K562 (cell line): Measurements from ENCODE around the gene RNF43. TPM values are rescaled to one million over a fixed set of nuclear protein-coding genes. Genes with fewer than 3 reads are reported as not detected.

ENCODE experiments used
- ATAC-seq: fragments of 200-7000 bp; cut with Tn5 transposase; 3 replicates; pipeline ENCODE4 v1.9.1; 2020; ENCODE audit warnings: moderate library complexity
- BruUV-seq: library from RNA; stranded (reverse); fragments of 400-500 nt; replicated peaks from 2 replicates; lab custom pipeline; 2021; lab: Mats Ljungman, UMichigan
- CTCF ChIA-PET: fragments of 300-600 bp; formaldehyde crosslinking; extraction: SDS; loops from one replicate; lab custom pipeline; 2021; ENCODE audit warnings: low intra/inter-chr PET ratio; lab: Yijun Ruan, JAX
- POLR2A ChIA-PET: fragments of 300-600, 350-650 bp; sonication (Branson Sonifier 250); formaldehyde crosslinking; extraction: SDS; loops from one replicate; lab custom pipeline; 2021; ENCODE audit warnings: antibody characterized with exemption, inconsistent platforms; lab: Yijun Ruan, JAX
- DNase-seq, 4 experiments: peaks; one replicate each; pipeline versions ENCODE4 v3.0.0 to v3.0.0-alpha.2; 2011 to 2018; ENCODE audit warnings: low spot score in 3 of 4, mixed read lengths in 3 of 4; ENCODE audit errors: extremely low read depth in 1 of 4
- FAIRE-seq: peaks from 2 replicates; lab custom pipeline; 2011; peaks lifted over from hg19 to GRCh38; lab: Jason Lieb, UNC
- H2AFZ ChIP-seq: 2 replicates; pipeline ENCODE4 v1.6.0; 2011; ENCODE audit warnings: low read depth, low read length, control low read depth, inconsistent platforms
- H3K27ac ChIP-seq: fragments of 200-600 bp; 3 replicates; pipeline ENCODE4 v1.8.0; 2011; ENCODE audit warnings: low read depth, mild to moderate bottlenecking, control low read depth, inconsistent platforms, low read length, moderate library complexity, mixed read lengths; ENCODE audit errors: extremely low read depth
- H3K27me3 ChIP-seq, 2 experiments: fragments of 300-600 bp in 1 of 2; 2 replicates in 1 of 2; 3 replicates in 1 of 2; pipeline versions ENCODE4 v1.6.0 to v1.8.0; 2011; ENCODE audit warnings: inconsistent platforms in 2 of 2, low read length in 2 of 2, mild to moderate bottlenecking in 1 of 2, mixed read lengths in 1 of 2, moderate library complexity in 1 of 2; ENCODE audit not compliant: control insufficient read depth in 2 of 2, insufficient read depth in 2 of 2
- H3K36me3 ChIP-seq: fragments of 300-600 bp; 3 replicates; pipeline ENCODE4 v1.8.0; 2011; ENCODE audit warnings: mild to moderate bottlenecking, low read length, inconsistent platforms; ENCODE audit not compliant: control insufficient read depth, insufficient read depth
- H3K4me1 ChIP-seq, 2 experiments: fragments of 200-600 bp in 1 of 2; replicated peaks in 1 of 2; 2 replicates in 1 of 2; 3 replicates in 1 of 2; pipeline versions ENCODE4 v1.5.1 to v1.8.0; 2011; ENCODE audit warnings: inconsistent platforms in 2 of 2, low read length in 2 of 2, mild to moderate bottlenecking in 1 of 2, mixed read lengths in 1 of 2, moderate library complexity in 1 of 2; ENCODE audit not compliant: control insufficient read depth in 2 of 2, insufficient read depth in 2 of 2
- H3K4me2 ChIP-seq: 2 replicates; pipeline ENCODE4 v1.6.1; 2011; ENCODE audit warnings: low read length, control low read depth, inconsistent platforms, mixed read lengths; ENCODE audit not compliant: insufficient read depth
- H3K4me3 ChIP-seq: fragments of 200-600 bp; sonication (generic), shearing (Covaris generic); 2 replicates; pipeline ENCODE4 v1.5.1; 2016; ENCODE audit warnings: control low read depth, inconsistent platforms
- H3K79me2 ChIP-seq: fragments of 200-600 bp; 3 replicates; pipeline ENCODE4 v1.8.0; 2011; ENCODE audit warnings: low read length, inconsistent platforms; ENCODE audit not compliant: control insufficient read depth, insufficient read depth
- H3K9ac ChIP-seq, 2 experiments: 2 replicates each; pipeline versions ENCODE4 v1.6.0 to v1.6.1; 2011; ENCODE audit warnings: low read depth in 2 of 2, low read length in 2 of 2, control low read depth in 1 of 2, inconsistent platforms in 1 of 2, mild to moderate bottlenecking in 1 of 2, mixed read lengths in 1 of 2; ENCODE audit not compliant: insufficient read depth in 1 of 2
- H3K9me1 ChIP-seq: one replicate; pipeline ENCODE4 v1.6.0; 2011; ENCODE audit warnings: inconsistent platforms, mild to moderate bottlenecking, low read length, moderate library complexity; ENCODE audit not compliant: control insufficient read depth, insufficient read depth
- H3K9me3 ChIP-seq: replicated peaks from 2 replicates; pipeline ENCODE4 v1.5.1; 2011; ENCODE audit warnings: low read depth, low read length, inconsistent platforms; ENCODE audit not compliant: control insufficient read depth, insufficient read depth
- H4K20me1 ChIP-seq: replicated peaks from 2 replicates; pipeline ENCODE4 v1.6.1; 2011; ENCODE audit warnings: low read length, inconsistent platforms, mixed read lengths; ENCODE audit not compliant: control insufficient read depth, insufficient read depth
- FOXK1 ChIP-seq: sonication (generic); formaldehyde crosslinking; IDR thresholded peaks from 2 replicates; pipeline ENCODE4 v1.8.0; 2022; ENCODE audit warnings: missing genetic modification reagents, mild to moderate bottlenecking, borderline replicate concordance
- MTA1 ChIP-seq: fragments of 450-650 bp; IDR thresholded peaks from 2 replicates; pipeline ENCODE4 v1.6.1; 2017; ENCODE audit warnings: borderline replicate concordance
- POLR2G ChIP-seq: fragments of 200-400 bp; formaldehyde crosslinking; IDR thresholded peaks from 2 replicates; pipeline ENCODE4 v1.6.1; 2017; ENCODE audit warnings: low read depth, mild to moderate bottlenecking, antibody characterized with exemption, low read length, moderate library complexity
- POLR3G ChIP-seq: IDR thresholded peaks from 2 replicates; pipeline ENCODE4 v1.6.1; 2011; ENCODE audit not compliant: insufficient read length, insufficient replicate concordance; ENCODE audit errors: extremely low read depth
- PRDM10 ChIP-seq: fragments of 450-650 bp; IDR thresholded peaks from 2 replicates; pipeline ENCODE4 v1.6.1; 2018; ENCODE audit not compliant: partially characterized antibody
- SAFB2 ChIP-seq: fragments of 200-400 bp; formaldehyde crosslinking; IDR thresholded peaks from 2 replicates; pipeline ENCODE4 v1.6.1; 2018; ENCODE audit warnings: borderline replicate concordance, low read length, low read depth, moderate library complexity; ENCODE audit not compliant: severe bottlenecking
- TRIM24 ChIP-seq, 2 experiments: fragments of 450-650 bp; IDR thresholded peaks; 2 replicates each; pipeline ENCODE4 v1.6.1; 2016
- TRIM28 ChIP-seq: fragments of 450-650 bp; IDR thresholded peaks from 2 replicates; pipeline ENCODE4 v1.6.1; 2017
- ZNF174 ChIP-seq: fragments of 250-450 bp; sonication (Bioruptor Pico); IDR thresholded peaks from 2 replicates; pipeline ENCODE4 v1.4.0; 2020; ENCODE audit warnings: mild to moderate bottlenecking
- ZNF316 ChIP-seq: fragments of 450-650 bp; IDR thresholded peaks from 2 replicates; pipeline ENCODE4 v1.6.1; 2016
- ZNF561 ChIP-seq: fragments of 450-650 bp; formaldehyde crosslinking; conservative IDR thresholded peaks from 2 replicates; pipeline ENCODE4 v1.4.0; 2020; ENCODE audit warnings: mild to moderate bottlenecking, moderate library complexity
- WGBS: fragments of 100-300 bp; shearing (Covaris generic); methylation state at CpG from one replicate; pipeline ENCODE4 v1.1.6; 2016; ENCODE audit warnings: low coverage, mixed read lengths; ENCODE audit not compliant: insufficient coverage; ENCODE audit errors: missing lambda C conversion rate; 5-methylcytosine and 5-hydroxymethylcytosine counted together
- in situ Hi-C: fragments of 300-500 bp; cut with MboI; formaldehyde crosslinking; loops from 4 replicates; pipeline ENCODE4 v1.15.0; 2018; ENCODE audit warnings: inconsistent platforms, mixed read lengths
- intact Hi-C: fragments of 100-400 bp; cut with micrococcal nuclease; formaldehyde crosslinking; loops from 2 replicates; pipeline ENCODE4 v1.14.2; 2022
- polyA plus RNA-seq, 8 experiments: library from polyadenylated mRNA; depleted of rRNA in 4 of 8; stranded (reverse) in 5 of 8; unstranded in 3 of 8; fragments of >200 nt; fragmentation: Nextera tagmentation in 2 of 8; fragmentation: Illumina TruSeq in 1 of 8; extraction: Ambion mirVana in 2 of 8; extraction: Trizol in 1 of 8; gene quantifications; 2 replicates each; pipeline versions ENCODE4 v1.2.1 to v1.2.3, GENCODE V29; 2011 to 2014; ENCODE audit warnings: inconsistent platforms in 1 of 8, missing spikeins in 1 of 8
- total RNA-seq, 7 experiments: library from RNA; depleted of rRNA in 6 of 7; stranded (reverse); fragments of >200 nt in 6 of 7; fragmentation: Illumina TruSeq in 2 of 7; extraction: Trizol in 2 of 7; gene quantifications; 2 replicates each; pipeline versions ENCODE4 v1.2.1 to v1.2.3, GENCODE V29; 2011 to 2021; ENCODE audit warnings: low replicate concordance in 1 of 7
- TF ChIP-seq, protein P1 (sequence below), 2 experiments: IDR thresholded peaks; 2 replicates each; pipeline ENCODE4 v1.6.1; 2011; ENCODE audit warnings: borderline replicate concordance in 1 of 2, control low read depth in 1 of 2, low read depth in 1 of 2, low read length in 1 of 2, mild to moderate bottlenecking in 1 of 2, mixed read lengths in 1 of 2, moderate library complexity in 1 of 2; ENCODE audit not compliant: insufficient read depth in 1 of 2, insufficient read length in 1 of 2, poor library complexity in 1 of 2, severe bottlenecking in 1 of 2; ENCODE audit errors: extremely low read depth in 1 of 2
- TF ChIP-seq, protein P2 (sequence below): fragments of 250-450 bp; sonication (Bioruptor Pico); IDR thresholded peaks from 2 replicates; pipeline ENCODE4 v1.4.0; 2020
- TF ChIP-seq, protein P3 (sequence below): fragments of 450-650 bp; IDR thresholded peaks from 2 replicates; pipeline ENCODE4 v1.7.1; 2018; ENCODE audit warnings: mild to moderate bottlenecking, low read depth; ENCODE audit not compliant: partially characterized antibody

RNF43 gene
- total and polyA plus RNA-seq, 9 of the 15 experiments (the other 6 are each of a cell fraction or from before 2014, with no cell fraction given) = 0.29 to 2.7 (median 1.4) TPM

DNA sequence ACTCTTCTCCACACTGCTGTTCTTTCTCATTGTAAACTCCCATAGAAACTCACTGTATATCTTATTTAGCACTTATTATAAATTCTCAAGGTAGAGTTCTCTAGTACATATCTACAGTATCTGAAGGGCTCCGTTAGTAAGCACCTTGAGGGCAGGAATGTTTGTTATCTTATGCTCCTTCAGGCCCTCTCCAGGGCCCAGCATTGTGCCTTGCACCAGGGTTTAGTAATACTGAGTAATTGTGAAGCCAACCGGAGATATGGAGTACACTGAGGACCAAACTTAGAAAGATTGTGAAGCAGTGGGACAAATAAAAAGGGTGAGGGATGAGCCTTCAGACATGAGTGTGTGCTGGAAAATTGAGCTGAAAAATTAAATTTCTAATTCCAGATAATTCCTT lies 26.4 kb downstream of the RNF43 start:
- no TSS peak for BruUV-seq
- Histone ChIP-seq H3K4me3 (no peak overlapping the region), H3K9ac (peak overlapping the region in 1 of 2 experiments; percentile 11; a peak in 2 of 4 replicates), H4K20me1 (no peaks in the 10 kb centered on the region), H2AFZ (peak overlapping the region; percentile 79), H3K4me2 (peak overlapping the region; percentile 73), H3K4me1 (peaks cover 23 to 55% of the 10 kb centered on the region in 2 experiments), H3K27me3 (no peaks in the 10 kb centered on the region), H3K36me3 (no peaks in the 10 kb centered on the region), H3K27ac (peak overlapping the region; percentile 72; the same call in 2 of the 3 replicates), H3K9me3 (no peaks in the 10 kb centered on the region; the same call in 1 of the 2 replicates), H3K9me1 (no peaks in the 10 kb centered on the region), H3K79me2 (no peaks in the 10 kb centered on the region; the same call in 2 of the 3 replicates)
- ATAC-seq (no peak), DNase-seq (no peak), FAIRE-seq (no peak)
- WGBS = 71% methylated on average over 2 of the region's 2 CpGs
- ChIA-PET CTCF (no interaction called here), POLR2A (interaction anchor here (1.2 to 4.7 kb wide), 2 partner anchors 9 to 11 kb away, joined by 4 to 34 read pairs; no protein-coding TSS in a partner anchor)
- in situ Hi-C loops = no loop called here
- intact Hi-C loops = no loop called here
- TF ChIP-seq, protein P1, sequence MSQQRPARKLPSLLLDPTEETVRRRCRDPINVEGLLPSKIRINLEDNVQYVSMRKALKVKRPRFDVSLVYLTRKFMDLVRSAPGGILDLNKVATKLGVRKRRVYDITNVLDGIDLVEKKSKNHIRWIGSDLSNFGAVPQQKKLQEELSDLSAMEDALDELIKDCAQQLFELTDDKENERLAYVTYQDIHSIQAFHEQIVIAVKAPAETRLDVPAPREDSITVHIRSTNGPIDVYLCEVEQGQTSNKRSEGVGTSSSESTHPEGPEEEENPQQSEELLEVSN (IDR thresholded peaks at IDR 0.05; ENCODE audit: borderline replicate concordance in 1 of 2, extremely low read depth in 1 of 2, insufficient read depth in 1 of 2, insufficient read length in 1 of 2, low read depth in 1 of 2, low read length in 1 of 2, poor library complexity in 1 of 2, severe bottlenecking in 1 of 2) = no peak
- TF ChIP-seq PRDM10 = no peak
- no peak for TF ChIP-seq ZNF174 (CRISPR knock-in tag)
- TF ChIP-seq MTA1 = no peak
- no peak for TF ChIP-seq POLR2G
- no peak for TF ChIP-seq POLR3G
- TF ChIP-seq, protein P2, sequence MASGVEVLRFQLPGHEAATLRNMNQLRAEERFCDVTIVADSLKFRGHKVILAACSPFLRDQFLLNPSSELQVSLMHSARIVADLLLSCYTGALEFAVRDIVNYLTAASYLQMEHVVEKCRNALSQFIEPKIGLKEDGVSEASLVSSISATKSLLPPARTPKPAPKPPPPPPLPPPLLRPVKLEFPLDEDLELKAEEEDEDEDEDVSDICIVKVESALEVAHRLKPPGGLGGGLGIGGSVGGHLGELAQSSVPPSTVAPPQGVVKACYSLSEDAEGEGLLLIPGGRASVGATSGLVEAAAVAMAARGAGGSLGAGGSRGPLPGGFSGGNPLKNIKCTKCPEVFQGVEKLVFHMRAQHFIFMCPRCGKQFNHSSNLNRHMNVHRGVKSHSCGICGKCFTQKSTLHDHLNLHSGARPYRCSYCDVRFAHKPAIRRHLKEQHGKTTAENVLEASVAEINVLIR (CRISPR knock-in tag) = no peak
- TF ChIP-seq ZNF316 = peak; percentile 50
- TF ChIP-seq TRIM24 (IDR thresholded peaks at IDR 0.05) = peak in 1 of 2 experiments; percentile 36; a peak in 1 of 4 replicates
- TF ChIP-seq FOXK1 = no peak
- peak; percentile 64; the same call in 1 of the 2 replicates for TF ChIP-seq TRIM28
- TF ChIP-seq SAFB2 = no peak
- TF ChIP-seq, protein P3, sequence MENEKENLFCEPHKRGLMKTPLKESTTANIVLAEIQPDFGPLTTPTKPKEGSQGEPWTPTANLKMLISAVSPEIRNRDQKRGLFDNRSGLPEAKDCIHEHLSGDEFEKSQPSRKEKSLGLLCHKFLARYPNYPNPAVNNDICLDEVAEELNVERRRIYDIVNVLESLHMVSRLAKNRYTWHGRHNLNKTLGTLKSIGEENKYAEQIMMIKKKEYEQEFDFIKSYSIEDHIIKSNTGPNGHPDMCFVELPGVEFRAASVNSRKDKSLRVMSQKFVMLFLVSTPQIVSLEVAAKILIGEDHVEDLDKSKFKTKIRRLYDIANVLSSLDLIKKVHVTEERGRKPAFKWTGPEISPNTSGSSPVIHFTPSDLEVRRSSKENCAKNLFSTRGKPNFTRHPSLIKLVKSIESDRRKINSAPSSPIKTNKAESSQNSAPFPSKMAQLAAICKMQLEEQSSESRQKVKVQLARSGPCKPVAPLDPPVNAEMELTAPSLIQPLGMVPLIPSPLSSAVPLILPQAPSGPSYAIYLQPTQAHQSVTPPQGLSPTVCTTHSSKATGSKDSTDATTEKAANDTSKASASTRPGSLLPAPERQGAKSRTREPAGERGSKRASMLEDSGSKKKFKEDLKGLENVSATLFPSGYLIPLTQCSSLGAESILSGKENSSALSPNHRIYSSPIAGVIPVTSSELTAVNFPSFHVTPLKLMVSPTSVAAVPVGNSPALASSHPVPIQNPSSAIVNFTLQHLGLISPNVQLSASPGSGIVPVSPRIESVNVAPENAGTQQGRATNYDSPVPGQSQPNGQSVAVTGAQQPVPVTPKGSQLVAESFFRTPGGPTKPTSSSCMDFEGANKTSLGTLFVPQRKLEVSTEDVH = no peak
- TF ChIP-seq ZNF561 (CRISPR knock-in tag) = no peak
